T-helper 1 cell treated with Interleukin-12 subunit alpha and Interleukin-12 subunit beta and Interleukin-4 antibody, amounts not matched to agents 30 ng/mL and 1 ng/mL, for 36 hours (primary cell): ENCODE results near the gene LIM2. TPM values are rescaled to one million over a fixed set of nuclear protein-coding genes. Genes with fewer than 3 reads are reported as not detected.

Source experiments
- intact Hi-C: fragments of 100-400 bp; cut with micrococcal nuclease; formaldehyde crosslinking; loops from one replicate; pipeline ENCODE4 v1.15.1; 2024
- total RNA-seq: library from RNA; stranded (reverse); gene quantifications from 2 replicates; pipeline ENCODE4 v1.2.3, GENCODE V29; 2022

Gene LIM2
- total RNA-seq, 1 donor from 2014 or later = not detected

DNA sequence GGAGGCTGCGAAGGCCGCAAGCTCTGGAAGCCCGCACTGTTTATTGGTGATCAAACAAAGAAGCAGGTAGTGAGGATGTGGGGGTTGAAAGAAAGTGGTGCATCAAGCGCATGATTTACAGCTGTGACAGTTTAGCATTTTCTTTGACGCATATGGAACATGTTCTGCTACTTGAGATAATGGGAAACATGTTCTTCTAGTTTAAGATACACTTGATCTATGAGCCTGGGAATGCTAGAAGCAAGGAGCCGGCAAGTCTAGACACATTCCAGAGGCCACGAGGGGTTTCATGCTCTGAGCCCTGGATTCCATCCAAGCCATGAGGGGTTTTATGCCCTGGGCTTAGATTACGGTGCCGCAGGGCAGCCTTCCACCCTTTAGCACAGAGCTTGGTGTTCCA, 9.7 kb upstream of the LIM2 start:
- intact Hi-C loops = loop anchor here (10.0 kb wide), 3 partner anchors 117 to 593 kb away; partner anchors contain the start of gene ZNF649

DNA sequence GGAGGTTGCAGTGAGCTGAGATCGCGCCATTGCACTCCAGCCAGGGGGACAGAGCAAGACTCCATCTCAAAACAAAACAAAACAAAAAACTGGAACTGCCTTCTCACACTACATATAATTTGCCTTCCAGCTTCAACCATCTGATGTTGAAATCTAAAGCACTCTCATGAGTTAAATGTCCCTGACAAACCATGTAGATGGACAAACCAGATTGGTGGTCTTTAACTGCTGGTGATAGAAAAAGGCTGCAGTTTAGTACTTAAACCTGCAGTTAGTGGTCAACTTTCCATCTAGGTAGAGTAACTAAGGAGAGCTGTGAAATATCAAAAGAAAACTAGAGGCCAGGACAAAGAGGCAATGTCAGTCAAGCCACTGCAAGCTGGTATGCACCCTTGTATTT, 8.4 kb upstream of the LIM2 start:
- intact Hi-C loops = loop anchor here (10.0 kb wide), 3 partner anchors 119 to 591 kb away; partner anchors contain the start of gene ZNF649

DNA sequence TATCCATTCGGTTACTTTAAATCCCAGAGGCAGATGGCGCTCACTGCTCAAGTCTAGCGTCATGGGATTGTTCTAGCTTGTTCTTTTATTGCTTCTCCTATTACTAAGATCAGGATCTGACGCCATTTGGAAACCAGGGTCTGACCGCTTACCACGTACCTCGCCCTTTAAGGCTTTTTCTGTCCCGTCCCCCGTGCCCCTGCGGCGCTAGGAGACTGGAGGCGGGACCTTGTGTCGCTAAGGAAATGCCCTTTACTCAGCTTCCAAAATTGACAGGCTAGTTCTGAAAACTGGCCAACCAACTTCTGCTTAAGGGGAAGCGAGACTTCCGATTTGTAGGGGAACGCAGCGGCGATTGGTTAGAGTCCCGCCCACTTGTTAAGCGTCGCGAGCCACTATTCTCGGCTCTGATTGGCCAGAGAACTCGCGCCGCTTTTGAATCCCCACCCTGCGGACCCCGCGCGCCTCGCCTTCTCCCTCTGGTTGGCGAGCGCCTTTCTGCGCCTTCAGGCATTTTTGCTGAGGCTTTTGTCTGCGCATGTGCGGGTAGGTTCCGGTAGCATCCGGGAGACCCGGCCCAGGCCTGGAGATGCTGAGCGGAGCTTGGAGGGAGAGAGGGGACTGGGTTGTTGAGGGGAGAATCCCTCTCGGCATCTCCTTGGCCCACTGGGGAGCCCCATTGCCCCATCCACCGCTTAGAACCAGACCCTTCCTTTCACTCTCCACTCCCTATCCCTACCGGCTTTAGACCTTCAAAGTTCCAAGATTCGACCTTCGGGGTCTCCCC, 6.5 kb upstream of the LIM2 start:
- intact Hi-C loops = loop anchor here (1.0 to 10.0 kb wide), 11 partner anchors 18 to 589 kb away; partner anchors contain the start of genes CTU1 and ZNF649

DNA sequence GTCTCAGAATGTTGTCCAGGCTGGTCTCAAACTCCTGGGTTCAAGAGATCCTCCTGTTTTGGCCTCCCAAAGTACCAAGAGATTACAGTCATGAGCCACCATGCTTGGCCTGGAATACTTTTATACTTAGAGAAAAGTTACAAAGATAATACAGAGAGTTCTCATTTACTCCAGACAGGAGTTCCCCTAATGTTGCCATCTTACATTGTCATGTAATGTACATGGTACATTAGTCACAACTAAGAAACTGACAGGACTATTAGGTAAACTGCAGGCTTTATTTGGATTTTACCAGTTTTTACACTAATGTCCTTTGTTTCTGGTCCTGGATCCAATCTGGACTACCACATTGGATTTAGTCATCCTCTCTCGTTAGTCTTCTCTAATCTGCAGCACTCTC, 4.9 kb upstream of the LIM2 start:
- intact Hi-C loops = loop anchor here (10.0 kb wide), 3 partner anchors 122 to 588 kb away; partner anchors contain the start of gene ZNF649

DNA sequence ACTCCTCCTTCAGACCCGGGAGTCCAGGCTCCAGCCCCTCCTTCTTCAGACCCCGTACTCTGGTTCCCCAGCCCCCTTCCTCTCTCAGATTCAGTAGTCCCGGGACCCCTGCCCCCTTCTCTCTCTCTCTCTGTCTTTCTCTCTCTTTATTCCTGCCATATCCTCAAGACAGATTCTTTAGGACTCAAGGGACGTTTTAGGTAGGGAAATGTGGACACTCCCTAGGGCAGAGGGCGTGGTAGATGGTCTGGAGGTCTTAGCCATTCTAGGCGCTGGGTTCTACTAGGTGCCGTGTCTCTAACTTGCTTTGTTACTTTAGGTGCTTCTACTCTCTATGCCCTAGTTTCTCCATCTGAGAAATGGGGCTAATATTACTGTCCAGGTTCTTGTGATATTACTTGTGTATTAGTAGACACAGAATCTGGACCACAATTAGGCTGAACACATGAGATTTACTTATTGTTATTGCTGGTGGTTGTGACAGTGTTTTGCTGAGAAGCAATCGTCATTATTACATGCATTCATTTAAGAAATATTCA, 3.4 kb upstream of the LIM2 start:
- intact Hi-C loops = loop anchor here (10.0 kb wide), 3 partner anchors 124 to 586 kb away; partner anchors contain the start of gene ZNF649

DNA sequence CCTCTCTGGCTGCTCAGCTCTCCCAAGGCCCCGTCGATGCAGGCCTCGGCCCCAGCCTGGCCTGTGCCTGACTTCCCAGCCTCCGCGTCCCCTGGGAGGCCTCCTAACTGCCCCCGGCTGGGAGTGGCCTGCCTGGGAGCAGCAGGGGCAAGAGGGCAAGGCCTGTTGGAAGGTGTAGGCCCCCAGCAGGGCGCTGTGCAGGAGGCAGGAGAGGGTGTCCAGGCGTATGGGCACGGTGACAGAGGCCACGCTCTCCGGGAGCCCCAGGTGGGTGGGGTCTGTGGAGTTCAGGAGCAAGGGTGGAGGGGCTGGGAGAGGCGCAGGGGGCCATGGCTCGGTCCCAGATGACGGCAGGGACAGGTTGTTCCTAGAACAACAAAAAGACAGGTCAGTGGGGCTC, 1.4 kb upstream of the LIM2 start:
- intact Hi-C loops = no loop called here

DNA sequence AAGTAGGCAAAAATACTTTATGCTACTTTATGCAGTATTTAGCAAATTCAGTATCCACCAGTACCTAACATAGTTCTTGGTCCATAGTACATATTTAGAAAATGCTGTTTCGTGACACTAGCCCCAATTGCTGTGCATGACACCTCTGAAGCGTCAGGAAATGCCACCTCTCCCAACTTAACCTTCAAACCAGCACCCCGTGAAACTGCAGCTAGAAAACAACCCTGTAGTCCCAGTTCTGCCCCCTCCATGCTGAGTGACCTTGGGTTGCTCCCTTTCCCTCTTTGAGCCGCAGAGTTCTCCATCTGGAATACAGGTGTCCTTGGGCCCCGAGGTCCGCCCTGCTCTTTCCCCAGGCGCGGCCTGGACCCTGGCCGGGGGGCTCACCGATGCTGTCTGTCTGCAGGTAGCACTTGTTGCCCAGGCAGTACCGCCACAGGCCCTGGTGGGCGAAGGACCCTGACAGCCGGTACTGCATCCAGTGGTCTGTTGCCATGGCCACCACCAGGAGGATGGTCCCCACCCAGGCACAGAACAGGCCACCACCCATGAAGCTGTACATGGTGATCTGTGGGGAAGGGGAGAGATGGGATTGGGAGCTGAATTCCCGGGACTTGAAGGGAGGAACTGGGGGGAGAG, 773 bp downstream of the LIM2 start:
- intact Hi-C loops = no loop called here

DNA sequence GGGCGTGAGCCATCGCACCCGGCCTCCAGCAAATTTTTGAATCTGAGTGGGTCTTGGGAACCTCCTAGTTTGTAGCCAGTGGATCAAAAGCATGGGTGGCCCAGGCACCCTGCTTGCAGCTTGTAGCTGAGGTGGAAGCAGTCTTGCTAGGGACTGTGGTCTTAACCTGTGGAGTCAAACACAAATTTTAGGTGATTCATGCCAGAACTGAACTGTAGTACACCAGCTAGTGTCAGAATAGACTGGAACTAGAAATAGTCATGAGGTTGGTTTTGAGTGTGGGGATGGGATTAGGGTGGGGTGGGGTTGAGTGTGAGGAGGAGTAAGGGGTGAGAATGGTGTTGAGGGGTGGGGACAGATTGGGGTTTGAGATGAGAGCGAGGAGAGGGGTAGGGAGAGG, 5.8 kb downstream of the LIM2 start:
- intact Hi-C loops = no loop called here

DNA sequence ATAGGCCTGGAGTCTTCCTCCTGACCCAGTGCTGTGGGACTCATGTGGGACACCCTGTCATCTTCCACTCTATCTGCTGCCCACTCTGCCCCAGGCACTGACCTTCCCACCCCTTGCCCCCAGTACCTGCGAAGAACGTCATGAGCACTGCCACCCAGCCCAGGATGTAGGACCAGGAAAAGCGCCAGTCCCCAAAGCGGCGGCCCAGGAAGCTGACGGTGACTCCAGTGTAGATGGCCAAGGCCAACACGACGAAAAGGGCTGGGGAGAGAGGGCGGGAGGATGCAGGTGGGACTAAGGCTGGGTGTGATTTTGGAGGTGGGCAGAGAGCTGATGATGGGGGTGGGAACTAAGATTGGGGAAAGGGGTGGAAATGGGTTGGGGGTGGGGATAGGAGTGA, 7.4 kb downstream of the LIM2 start:
- intact Hi-C loops = no loop called here

DNA sequence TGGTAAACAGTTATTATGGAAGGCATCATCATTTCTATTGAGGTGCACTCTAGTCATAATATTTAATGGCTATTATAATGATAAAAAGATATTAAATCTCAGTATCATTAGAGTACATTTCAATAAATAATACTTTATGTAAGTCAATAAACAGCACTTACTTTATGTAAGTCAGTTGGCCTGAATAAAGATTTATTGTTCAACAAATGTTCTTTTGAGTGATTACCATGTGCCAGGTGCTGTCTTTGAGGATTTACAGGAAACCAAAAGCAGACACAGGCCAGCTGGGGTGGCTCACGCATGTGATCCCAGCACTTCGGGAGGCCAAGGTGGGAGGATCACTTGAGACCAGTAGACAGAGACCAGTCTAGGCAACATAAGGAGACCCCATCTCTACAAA, 10.4 kb downstream of the LIM2 start:
- intact Hi-C loops = no loop called here

DNA sequence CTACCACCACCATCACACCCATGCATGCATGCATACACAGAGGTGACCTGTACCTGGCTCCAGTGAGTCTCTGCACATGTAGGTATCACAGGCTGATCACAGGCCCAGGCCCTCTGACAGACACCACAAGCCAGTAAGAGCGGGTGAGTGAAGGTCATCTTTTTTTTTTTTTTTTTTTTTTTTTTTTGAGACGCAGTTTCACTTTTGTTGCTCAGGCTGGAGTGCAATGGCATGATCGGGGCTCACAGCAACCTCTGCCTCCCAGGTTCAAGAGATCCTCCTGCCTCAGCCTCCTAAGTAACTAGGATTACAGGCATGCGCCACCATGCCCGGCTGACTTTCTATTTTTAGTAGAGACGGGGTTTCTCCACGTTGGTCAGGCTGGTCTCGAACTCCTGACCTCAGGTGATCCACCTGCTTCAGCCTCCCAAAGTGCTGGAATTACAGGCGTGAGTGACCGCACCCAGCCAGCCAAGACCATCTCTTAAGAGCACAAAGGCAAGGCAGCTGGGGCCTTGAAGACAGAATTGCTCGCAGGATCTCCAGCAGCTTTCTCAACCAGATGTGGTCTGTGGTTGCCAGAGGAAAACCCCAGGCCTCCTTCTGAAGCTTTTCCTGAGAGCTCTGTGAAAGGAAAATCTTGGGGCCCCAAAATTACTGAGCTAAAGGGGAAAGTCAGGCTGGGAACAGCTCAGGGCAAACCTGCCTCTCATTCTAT, 12.1 kb downstream of the LIM2 start:
- intact Hi-C loops = loop anchor here (1.0 kb wide), 1 partner anchor 19 kb away; no protein-coding TSS in a partner anchor

DNA sequence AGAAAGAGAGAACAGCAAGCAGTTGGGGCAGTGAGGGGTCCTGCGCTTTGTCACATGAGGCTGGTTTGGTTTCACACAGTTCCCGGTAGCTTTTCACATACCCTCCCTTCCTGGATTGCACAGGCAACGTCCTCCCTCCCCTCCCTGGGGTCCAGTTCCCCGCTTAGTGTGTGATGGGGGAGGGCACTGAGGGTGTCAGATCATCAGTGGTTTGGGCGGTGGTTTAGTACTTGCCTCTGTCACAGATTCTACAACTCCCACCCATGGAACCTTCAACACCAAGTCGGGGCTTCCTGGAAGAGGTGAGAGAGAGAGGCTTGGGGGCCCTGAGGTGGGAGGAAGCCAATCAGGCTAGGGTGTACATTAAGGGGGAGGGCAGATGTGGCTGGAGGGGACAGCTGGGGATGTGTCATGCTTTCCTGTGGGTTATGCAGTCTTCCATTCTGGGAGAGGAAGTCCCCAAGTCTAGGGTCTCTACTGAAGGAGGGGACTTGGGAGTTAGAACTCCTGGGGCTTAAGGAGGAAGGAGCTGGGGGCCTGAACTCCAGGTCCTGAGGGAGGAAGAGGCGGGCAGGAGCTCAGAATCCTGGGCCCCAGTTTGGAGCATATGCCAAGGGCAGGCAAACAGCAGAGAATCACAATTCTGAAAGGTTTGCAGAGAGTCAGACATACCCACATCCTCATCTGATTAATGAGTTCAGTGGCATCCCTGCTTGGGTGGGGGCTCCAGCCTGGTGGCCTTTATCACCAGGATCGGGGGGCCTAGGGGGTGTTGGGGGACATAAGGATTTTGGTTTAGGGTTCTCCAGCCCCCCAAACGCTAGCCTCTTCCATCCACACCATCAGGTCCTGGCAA, 14.9 kb downstream of the LIM2 start, which contains the start of gene NKG7:
TSS of gene NKG7 (minus strand) at position 6 of the 856 bp plus-strand sequence. CDS start 119 bp downstream, outside the sequence.
- intact Hi-C loops = no loop called here

DNA sequence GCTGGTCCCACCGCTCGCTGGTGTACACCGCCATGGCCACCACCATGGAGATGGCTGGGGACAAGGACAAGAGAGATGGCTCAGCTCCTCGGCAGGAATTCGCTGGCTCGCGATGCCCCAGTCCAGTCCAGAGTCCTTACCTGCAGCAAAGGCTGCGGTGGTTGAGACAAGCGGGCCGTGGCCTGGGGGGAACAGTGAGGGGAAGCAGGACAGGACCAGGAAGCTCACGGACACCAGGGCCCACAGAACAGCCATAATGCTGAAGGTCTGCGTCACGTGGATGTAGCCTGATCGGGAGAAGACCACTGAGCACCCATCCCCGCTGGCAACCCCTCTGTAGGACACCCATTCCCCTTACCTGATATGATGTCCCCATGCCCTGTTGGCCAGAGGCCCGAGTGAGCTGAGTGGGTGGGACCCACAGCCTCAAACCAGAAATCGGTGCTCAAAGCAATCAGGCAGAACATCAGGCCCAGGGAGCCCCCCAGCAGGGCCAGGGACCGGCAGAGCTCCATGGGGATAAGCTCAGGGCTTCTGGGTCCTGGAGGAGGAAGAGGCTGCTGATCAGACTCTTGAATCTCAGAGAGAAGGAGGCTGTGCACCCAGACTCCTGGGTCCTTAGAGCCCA, 15.6 kb downstream of the LIM2 start:
- intact Hi-C loops = no loop called here

DNA sequence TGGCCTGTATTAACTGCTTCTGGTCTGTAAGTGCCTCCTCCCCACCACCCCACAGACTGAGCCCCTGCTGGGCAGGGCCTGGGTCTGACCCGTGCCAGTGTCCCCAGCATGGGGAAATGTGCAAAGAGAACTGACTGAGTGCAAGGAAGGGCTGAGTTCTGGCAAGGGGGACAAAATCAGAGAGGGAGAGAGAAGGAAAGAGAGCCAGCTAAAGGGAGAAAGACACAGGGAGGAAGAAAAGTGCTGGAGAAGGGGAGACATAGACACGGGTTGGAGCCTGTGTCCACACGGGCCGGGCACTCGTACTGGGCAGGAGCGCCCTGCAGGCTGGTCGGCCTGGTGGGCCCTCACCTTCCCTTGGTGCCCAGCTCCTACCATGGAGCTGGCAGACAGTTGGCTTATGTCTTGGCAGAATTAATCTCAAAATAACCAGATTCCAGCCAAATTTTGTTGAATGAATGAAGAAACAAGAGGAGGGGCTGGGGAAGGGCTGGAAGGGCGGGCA, 16.5 kb downstream of the LIM2 start:
- intact Hi-C loops = no loop called here

DNA sequence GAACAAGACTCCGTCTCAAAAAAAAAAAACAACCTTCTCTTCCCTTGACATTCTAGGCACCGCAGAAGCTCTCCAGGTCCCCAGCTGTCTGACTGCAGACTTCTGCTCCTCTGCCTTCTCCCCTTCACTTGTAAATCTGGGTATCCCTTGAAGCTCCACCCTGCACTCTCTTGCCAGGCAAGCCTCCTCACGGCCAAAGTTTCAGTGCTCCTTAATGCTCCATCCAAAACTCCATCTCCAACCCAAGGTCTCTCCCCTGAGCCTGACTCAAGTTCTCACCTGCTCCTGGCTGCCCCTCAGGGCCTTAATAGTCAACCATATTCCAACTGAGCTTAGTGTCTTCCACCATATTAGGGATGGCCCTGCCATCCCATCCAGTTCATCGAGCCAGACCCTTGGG, 17.5 kb downstream of the LIM2 start:
- intact Hi-C loops = no loop called here

DNA sequence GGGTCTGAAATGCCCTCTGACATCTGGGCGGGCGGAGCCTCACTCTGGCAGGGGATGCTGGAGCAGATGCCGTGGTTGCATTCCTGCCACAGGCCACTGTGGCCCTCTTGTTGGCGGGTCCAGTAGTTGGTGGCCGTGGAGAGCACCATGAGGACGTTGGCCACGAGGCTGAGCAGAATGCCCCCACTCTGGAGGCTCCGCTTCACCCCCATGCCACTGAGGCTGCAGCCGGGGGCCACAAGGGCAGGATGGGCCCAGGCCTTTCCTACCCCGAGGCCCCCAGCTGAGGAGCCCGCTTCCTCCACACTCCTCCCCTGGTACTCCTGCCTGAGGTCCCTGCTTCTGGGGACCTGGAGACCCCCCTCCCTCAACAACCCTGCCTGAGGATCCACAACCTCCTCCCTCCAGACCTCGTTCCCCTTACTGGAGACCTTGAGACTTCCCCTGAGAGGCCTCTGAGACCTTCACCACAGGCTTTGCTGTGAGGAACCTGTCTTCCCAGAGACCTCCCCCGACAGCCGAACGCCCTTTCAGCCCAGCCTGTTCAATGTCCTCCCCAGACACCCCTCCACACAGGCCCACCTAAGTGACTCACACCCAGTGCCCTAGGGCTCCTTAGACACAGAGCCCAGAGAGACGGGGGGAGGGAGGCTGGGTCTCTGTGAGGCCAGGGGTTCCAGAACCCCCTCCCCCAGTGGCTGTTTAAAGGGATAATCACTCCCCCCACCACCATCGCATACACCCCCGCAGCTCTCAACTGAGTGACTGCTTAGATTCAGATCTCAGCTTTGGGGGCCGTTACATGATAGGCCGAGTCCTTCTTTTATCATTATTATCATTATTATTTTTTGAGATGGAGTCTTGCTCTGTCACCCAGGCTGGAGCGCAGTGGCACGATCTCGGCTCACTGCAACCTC, 19.1 kb downstream of the LIM2 start, which contains the start of gene CLDND2:
TSS of gene CLDND2 (minus strand) at position 638 of the 917 bp plus-strand sequence. CDS start at position 212, 426 bp downstream.
- intact Hi-C loops = loop anchor here (10.0 kb wide), 1 partner anchor 1034 kb away; no protein-coding TSS in a partner anchor

DNA sequence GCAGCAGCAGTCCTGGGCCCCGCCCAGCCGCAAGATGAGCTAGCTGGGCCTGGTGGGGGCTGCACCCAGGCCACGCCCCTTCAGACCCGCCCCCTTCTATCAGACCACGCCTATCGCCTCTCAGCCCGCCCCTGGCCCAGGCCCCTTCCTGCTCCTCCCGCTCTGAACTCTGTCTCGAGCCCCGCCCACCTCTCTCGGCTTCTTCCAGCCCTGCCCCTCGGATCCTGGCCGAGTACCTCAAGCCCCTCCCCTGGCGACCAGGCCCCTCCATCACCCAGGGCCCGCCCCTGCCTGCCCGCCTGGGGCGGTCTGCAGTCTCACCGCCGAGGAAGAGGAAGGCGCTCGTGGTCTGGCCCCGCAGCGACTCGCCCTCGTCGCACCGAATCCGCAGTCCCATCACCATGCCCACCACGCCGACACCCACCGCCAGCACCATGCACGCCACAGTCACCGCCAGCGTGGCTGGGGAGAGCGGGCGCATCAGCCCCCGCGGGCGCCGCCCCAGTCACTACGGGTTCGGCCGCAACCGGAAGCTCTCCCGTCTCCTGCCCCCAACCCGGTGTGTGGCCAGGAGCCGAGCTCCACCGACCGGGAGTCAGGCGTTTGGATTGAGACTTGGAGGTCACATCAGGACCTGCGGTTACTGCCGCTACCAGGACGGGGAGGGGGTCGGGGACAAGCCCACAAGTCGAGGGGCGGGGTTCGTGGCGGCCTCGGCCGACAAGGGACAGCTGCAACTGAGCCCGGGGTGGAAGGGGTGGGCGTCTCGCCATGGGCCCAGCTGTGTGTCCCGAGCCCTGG, 20.0 kb downstream of the LIM2 start:
- intact Hi-C loops = loop anchor here (1.0 to 10.0 kb wide), 6 partner anchors 27 to 1033 kb away; partner anchors contain the start of gene CTU1

DNA sequence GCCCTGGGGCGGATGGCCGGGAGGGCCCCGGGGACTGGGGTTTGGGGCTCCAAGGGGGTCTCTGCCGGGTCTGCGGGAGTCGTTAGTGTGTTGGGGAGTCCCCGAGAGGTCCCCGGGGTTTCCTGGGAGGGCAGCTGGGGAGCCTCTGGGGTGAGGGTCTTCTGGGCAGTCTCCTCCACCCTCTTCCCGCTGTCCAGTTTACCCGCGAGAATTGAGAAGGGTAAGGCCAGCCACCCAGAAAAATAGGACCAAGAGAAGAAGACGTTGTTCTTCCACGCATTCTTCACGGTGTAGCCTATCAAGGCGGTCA, 20.6 kb downstream of the LIM2 start:
- intact Hi-C loops = loop anchor here (1.0 to 10.0 kb wide), 6 partner anchors 27 to 1032 kb away; partner anchors contain the start of gene CTU1
